ENCODE data around the gene GNB4. TPM values are rescaled to one million over a fixed set of nuclear protein-coding genes. Genes with fewer than 3 reads are reported as not detected.

The GNB4 gene
- total and polyA plus RNA-seq, 4 donors, result 6.3 to 56.2 (median 25.8) TPM

GRCh38 chr3:179348325-179349013 is 102.8 kb downstream of the GNB4 start:
- WGBS, 2 donors, result 31% methylated on average over 5 of the region's 5 CpGs
- peak in 2 of 3 donors; percentile 15 to 34 for DNase-seq
- peak overlapping the region in 1 of 2 donors; percentile 50 for H3K27ac ChIP-seq (ENCODE audit: low read depth in 1 of 2, low read length in 1 of 2)

GRCh38 chr3:179347345-179348194 is 103.7 kb downstream of the GNB4 start, which contains the start of gene MFN1:
TSS of gene MFN1 (plus strand) at chr3:179347709. CDS start at chr3:179348852, 1,143 bp downstream.
- WGBS, 2 donors, result 0% methylated on average over 61 to 63 of the region's 63 CpGs
- H3K9me3 ChIP-seq (ENCODE audit: control insufficient read depth in 4 of 4, insufficient read depth in 3 of 4, low read length in 3 of 4), result no peaks in the 10 kb centered on the region
- H3K4me1 ChIP-seq (ENCODE audit: control insufficient read depth in 5 of 5, insufficient read depth in 5 of 5, low read length in 5 of 5), result peaks cover 0 to 10% (median 5%) of the 10 kb centered on the region in 5 donors
- ATAC-seq (ENCODE audit: insufficient read depth, low FRiP score) (peak; percentile 99), DNase-seq (peak; percentile 96 to 99 (median 99))
- peak within 1 kb of the TSS; percentile 56 to 86 for H3K9ac ChIP-seq (ENCODE audit: insufficient read depth in 1 of 2, low read length in 2 of 2)
- peak within 1 kb of the TSS; percentile 100 for H3K4me3 ChIP-seq
- TF ChIP-seq CTCF (IDR thresholded peaks at IDR 0.05; ENCODE audit: control extremely low read depth, extremely low read depth), result no peak
- H3K36me3 ChIP-seq (ENCODE audit: control insufficient read depth in 4 of 4, insufficient read depth in 4 of 4, low read length in 4 of 4), result peaks cover 0 to 14% (median 10%) of the 10 kb centered on the region in 4 donors
- H3K27me3 ChIP-seq (ENCODE audit: control insufficient read depth in 3 of 3, insufficient read depth in 3 of 3, low read length in 2 of 3), result no peaks in the 10 kb centered on the region
- peak within 1 kb of the TSS; percentile 84 to 93 for H3K27ac ChIP-seq (ENCODE audit: low read depth in 1 of 2, low read length in 1 of 2)

More at GRCh38 chr3:179348325-179349013, 102.8 kb downstream of the GNB4 start:
- H3K36me3 ChIP-seq (ENCODE audit: control insufficient read depth in 4 of 4, insufficient read depth in 4 of 4, low read length in 4 of 4), result peaks cover under 1 to 17% (median 12%) of the 10 kb centered on the region in 4 donors
- H3K27me3 ChIP-seq (ENCODE audit: control insufficient read depth in 3 of 3, insufficient read depth in 3 of 3, low read length in 2 of 3), result no peaks in the 10 kb centered on the region
- H3K4me1 ChIP-seq (ENCODE audit: control insufficient read depth in 5 of 5, insufficient read depth in 5 of 5, low read length in 5 of 5), result peaks cover 0 to 10% (median 5%) of the 10 kb centered on the region in 5 donors
- peak; percentile 16 for ATAC-seq (ENCODE audit: insufficient read depth, low FRiP score)
- H3K4me3 ChIP-seq, result peak overlapping the region; percentile 100
- no peaks in the 10 kb centered on the region for H3K9me3 ChIP-seq (ENCODE audit: control insufficient read depth in 4 of 4, insufficient read depth in 3 of 4, low read length in 3 of 4)
- H3K9ac ChIP-seq (ENCODE audit: insufficient read depth in 1 of 2, low read length in 2 of 2), result peak overlapping the region; percentile 56 to 78
- no peak for TF ChIP-seq CTCF (IDR thresholded peaks at IDR 0.05; ENCODE audit: control extremely low read depth, extremely low read depth)

Small RNAs within 50 kb of the gene (small RNA-seq; reads per million reads assigned to genes)
- gene AC007620.1 (ENCODE audit: low replicate concordance), result not detected

Other genes starting within 250 kb of the GNB4 start
- gene KCNMB3, start 200.4 kb downstream of the GNB4 start, total RNA-seq, result 1 to 10 TPM; 2.8 to 5.5 TPM
- gene KCNMB3, start 200.4 kb downstream of the GNB4 start, polyA plus RNA-seq, result 1 to 10 TPM in 1 of 2 donors, under 1 TPM in 1; 0.96 to 1.9 TPM
- gene ZNF639, start 128.4 kb downstream of the GNB4 start, total RNA-seq, result 10 to 100 TPM; 25.2 to 53.3 TPM
- gene ZNF639, start 128.4 kb downstream of the GNB4 start, polyA plus RNA-seq, result 10 to 100 TPM; 14.8 to 18.8 TPM
- 100 to 1,000 TPM in 1 of 2 donors, 10 to 100 TPM in 1; 40.4 to 108 TPM for gene MFN1, start 103.8 kb downstream of the GNB4 start, total RNA-seq
- gene MFN1, start 103.8 kb downstream of the GNB4 start, polyA plus RNA-seq, result 10 to 100 TPM; 13.2 to 13.8 TPM
- gene ACTL6A, start 111.5 kb upstream of the GNB4 start, total RNA-seq, result 10 to 100 TPM; 35.5 to 61.2 TPM
- 10 to 100 TPM; 32.3 to 66.0 TPM for gene ACTL6A, start 111.5 kb upstream of the GNB4 start, polyA plus RNA-seq
- 10 to 100 TPM; 24.3 to 24.8 TPM for gene MRPL47, start 153.2 kb upstream of the GNB4 start, total RNA-seq
- 10 to 100 TPM; 32.9 to 92.8 TPM for gene MRPL47, start 153.2 kb upstream of the GNB4 start, polyA plus RNA-seq
- gene NDUFB5, start 153.3 kb upstream of the GNB4 start, total RNA-seq, result 100 to 1,000 TPM in 1 of 2 donors, 10 to 100 TPM in 1; 72.1 to 149 TPM
- 10 to 100 TPM; 44.8 to 74.3 TPM for gene NDUFB5, start 153.3 kb upstream of the GNB4 start, polyA plus RNA-seq
- gene USP13, start 201.6 kb upstream of the GNB4 start, total RNA-seq, result 10 to 100 TPM; 14.9 to 25.2 TPM
- 1 to 10 TPM; 4.3 to 5.9 TPM for gene USP13, start 201.6 kb upstream of the GNB4 start, polyA plus RNA-seq